Bronchus fibroblast of lung (primary cell): Measurements from ENCODE around the gene SPIB. TPM values are rescaled to one million over a fixed set of nuclear protein-coding genes. Genes with fewer than 3 reads are reported as not detected.

ENCODE experiments used
- total RNA-seq: library from RNA; depleted of rRNA; stranded (reverse); fragments of >200 nt; gene quantifications from 2 replicates; pipeline ENCODE4 v1.2.3, GENCODE V29; 2015

SPIB gene
- total RNA-seq = not detected in 2 replicates

GRCh38 chr19:50418176-50419021 lies at the start of gene SPIB:
TSS of gene SPIB (plus strand) at chr19:50418938. CDS start at chr19:50418963, 25 bp downstream.

GRCh38 chr19:50376166-50377050 lies 42.3 kb upstream of the SPIB start, which contains the start of gene NR1H2:
TSS of gene NR1H2 (plus strand) at chr19:50376457. CDS start at chr19:50377606, 1,149 bp downstream.

GRCh38 chr19:50383852-50384684 lies 34.7 kb upstream of the SPIB start, which contains the start of gene POLD1:
TSS of gene POLD1 (plus strand) at chr19:50384347. CDS start at chr19:50398852, 14,505 bp downstream.

GRCh38 chr19:50432221-50433028 lies 13.7 kb downstream of the SPIB start, which contains the start of gene MYBPC2:
TSS of gene MYBPC2 (plus strand) at chr19:50432892. CDS start at chr19:50432954, 62 bp downstream.

GRCh38 chr19:50476224-50476906 lies 57.6 kb downstream of the SPIB start, which contains the start of the genes EMC10 and GARIN5A:
TSS of gene EMC10 (plus strand) at chr19:50476507. CDS start at chr19:50476545, 38 bp downstream.
TSS of gene GARIN5A (minus strand) at chr19:50476848. CDS start at chr19:50476388, 460 bp downstream.

Other genes with a start within 250 kb of the SPIB start
- gene MYH14, start 215.3 kb upstream of the SPIB start, total RNA-seq = not detected in 2 replicates
- gene KCNC3, start 89.6 kb upstream of the SPIB start, total RNA-seq = not detected in 2 replicates
- 0.45 TPM in 1 of 2 replicates, not detected in the other for gene NAPSA, start 53.3 kb upstream of the SPIB start, total RNA-seq
- 56.9 and 61.0 TPM in 2 replicates for gene NR1H2, start 42.5 kb upstream of the SPIB start, total RNA-seq
- 65.6 and 72.8 TPM in 2 replicates for gene POLD1, start 34.6 kb upstream of the SPIB start, total RNA-seq
- not detected in 2 replicates for gene MYBPC2, start 14.0 kb downstream of the SPIB start, total RNA-seq
- 76.0 and 80.0 TPM in 2 replicates for gene EMC10, start 57.6 kb downstream of the SPIB start, total RNA-seq
- 0.84 and 1.3 TPM in 2 replicates for gene GARIN5A, start 57.9 kb downstream of the SPIB start, total RNA-seq
- 40.2 and 41.6 TPM in 2 replicates for gene JOSD2, start 92.3 kb downstream of the SPIB start, total RNA-seq
- not detected in 2 replicates for gene ASPDH, start 95.0 kb downstream of the SPIB start, total RNA-seq
- under 0.01 TPM in 1 of 2 replicates, not detected in the other for gene LRRC4B, start 149.5 kb downstream of the SPIB start, total RNA-seq
- gene SYT3, start 220.9 kb downstream of the SPIB start, total RNA-seq = 0.15 TPM in 1 of 2 replicates, not detected in the other
- not detected in 2 replicates for gene C19orf81, start 230.5 kb downstream of the SPIB start, total RNA-seq